OCI-M2 (cell line): ENCODE data around the gene ITGB4.

ENCODE experiments used
- DNase-seq: peaks from one replicate; lab custom pipeline; 2025; ENCODE audit not compliant: unreplicated experiment; lab: John Stamatoyannopoulos, UW

The ITGB4 gene

GRCh38 chr17:75697651-75698291 lies 23.5 kb upstream of the ITGB4 start:
- no peak for DNase-seq

DNA sequence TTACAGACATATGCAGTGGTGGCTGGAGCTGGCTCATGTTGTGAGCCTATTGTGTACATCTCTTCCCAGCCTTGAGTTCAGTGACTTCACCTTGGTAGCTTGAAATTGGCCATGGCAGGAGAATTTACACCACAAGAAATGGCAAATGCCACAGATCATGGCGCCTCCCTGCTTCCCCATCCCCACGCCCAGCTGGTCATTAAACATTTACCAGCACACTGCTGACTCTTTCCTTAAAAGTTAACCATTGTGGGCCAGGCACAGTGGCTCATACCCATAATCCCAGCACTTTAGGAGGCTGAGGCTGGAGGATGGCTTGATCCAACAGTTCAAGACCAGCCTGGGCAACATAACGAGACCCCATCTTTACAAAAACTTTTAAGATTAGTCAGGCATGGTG lies 22.6 kb upstream of the ITGB4 start:
- DNase-seq: no peak

GRCh38 chr17:75701288-75701687 lies 20.0 kb upstream of the ITGB4 start:
- no peak for DNase-seq

DNA sequence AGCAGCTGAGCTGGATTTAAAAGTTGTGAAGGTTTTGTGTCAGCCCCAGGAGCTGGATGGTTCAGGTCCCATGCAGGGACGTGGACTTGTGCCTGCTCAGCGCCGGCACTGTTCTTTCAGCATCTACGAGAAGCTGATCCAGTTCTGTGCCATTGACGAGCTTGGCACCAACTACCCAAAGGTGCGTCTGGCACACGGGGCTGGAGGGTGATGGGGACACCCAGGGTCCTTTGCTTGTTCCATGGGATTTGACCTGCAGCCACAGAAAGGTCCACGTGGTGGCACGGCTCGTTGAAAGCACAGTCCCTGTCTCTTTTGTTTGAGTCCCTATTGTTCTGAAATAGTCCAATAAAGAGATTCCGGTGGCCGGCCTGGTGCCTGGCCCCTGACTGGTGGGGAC lies 18.1 kb upstream of the ITGB4 start:
- no peak for DNase-seq

- no peak for DNase-seq
Observed at GRCh38 chr17:75703591-75703990, 17.7 kb upstream of the ITGB4 start.

GRCh38 chr17:75704963-75705875 lies 16.0 kb upstream of the ITGB4 start:
- no peak for DNase-seq

- no peak for DNase-seq
Observed at GRCh38 chr17:75706042-75706728, 15.1 kb upstream of the ITGB4 start.

DNA sequence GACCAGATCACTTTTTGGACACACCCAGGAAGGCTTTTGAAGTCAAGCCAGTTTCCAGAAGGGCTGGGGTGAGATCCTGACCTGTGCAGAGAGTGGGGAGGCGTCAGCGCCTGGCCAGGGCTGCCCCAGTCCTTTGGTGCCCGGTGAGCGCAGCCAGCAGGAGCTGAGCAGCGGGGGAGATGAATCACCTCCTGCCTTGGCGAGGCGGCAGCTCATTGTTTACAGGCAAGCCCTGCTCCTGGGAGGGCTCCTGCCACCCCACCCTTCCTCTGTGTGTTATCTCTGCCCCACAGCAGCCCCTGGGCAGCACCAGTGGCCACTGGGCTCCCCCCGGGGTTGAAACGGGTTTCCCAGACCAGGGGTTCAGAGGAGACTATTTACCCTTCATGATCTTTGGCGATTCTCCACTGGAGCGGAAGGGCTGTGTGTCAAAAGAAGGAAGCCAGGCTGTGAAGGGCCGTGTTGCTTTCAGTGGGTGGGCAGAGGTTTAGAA lies 14.1 kb upstream of the ITGB4 start:
- DNase-seq: no peak

DNA sequence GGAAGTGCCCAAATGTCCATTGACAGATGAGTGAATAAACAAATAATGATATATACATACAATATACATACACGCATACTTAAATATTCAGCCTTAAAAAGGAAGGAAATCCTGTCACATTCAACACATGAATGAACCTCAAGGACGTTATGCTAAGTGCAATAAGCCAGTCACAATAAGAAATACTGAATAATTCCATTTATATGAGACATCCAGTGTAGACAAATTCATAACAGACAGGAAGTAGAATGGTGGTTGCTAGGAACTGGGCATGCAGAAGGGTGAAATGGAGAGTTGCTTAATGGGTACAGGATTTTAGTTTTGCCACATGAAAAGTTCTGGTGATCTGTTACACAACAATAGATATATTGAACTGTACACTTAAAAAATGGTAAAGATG lies 8.8 kb upstream of the ITGB4 start:
- no peak for DNase-seq

GRCh38 chr17:75719732-75720131 lies 1.5 kb upstream of the ITGB4 start:
- DNase-seq: no peak

- no peak for DNase-seq
Observed at GRCh38 chr17:75721463-75722011, 278 bp downstream of the ITGB4 start.

GRCh38 chr17:75722076-75722475 lies 817 bp downstream of the ITGB4 start:
- no peak for DNase-seq

GRCh38 chr17:75722542-75723095 lies 1.4 kb downstream of the ITGB4 start:
- DNase-seq: no peak

GRCh38 chr17:75723171-75723930 lies 2.1 kb downstream of the ITGB4 start:
- no peak for DNase-seq

DNA sequence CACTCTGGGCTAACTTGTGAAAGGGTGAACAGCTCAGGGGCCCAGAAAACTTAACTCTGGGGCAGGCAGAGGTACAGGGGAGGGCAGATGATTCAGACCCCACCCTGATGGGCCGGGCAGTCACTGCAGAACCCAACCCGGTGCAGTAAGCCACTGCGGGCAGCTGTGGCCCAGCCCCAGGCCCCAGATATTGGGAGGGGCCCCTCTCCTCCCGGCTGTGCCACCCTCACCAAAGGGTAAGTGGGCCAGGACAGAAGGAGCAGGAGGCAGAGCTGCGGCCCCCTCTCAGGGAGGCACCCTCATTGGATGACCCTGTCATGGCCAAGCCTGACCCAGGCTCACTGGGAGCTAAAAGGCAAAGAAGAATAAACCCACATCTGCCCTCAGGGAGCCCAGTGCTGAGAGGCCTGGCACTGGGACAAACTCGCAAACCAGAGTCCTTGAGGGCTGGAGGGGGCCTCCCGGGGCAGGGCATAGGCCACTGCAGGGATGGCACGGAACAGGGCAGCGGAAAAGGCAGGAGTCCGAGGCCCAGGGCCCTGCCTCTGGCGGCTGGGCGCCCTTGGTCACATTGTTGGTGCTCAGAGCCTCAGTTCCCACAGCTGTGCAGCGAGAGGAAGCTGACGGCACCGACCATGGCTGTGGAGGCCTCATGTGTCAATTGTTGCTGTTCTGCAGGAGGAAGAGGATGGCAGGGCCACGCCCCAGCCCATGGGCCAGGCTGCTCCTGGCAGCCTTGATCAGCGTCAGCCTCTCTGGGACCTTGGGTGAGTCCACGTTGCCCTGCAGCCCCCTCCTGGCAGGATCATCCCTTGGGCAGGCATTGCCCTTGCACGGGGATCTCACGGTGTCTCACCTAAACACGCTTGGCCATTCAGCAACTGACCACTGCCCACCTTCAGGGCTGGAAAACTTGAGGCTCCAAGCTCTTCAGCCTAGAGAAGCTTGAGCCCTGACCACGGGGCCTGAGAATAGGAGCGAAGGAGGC lies 3.1 kb downstream of the ITGB4 start:
- DNase-seq: no peak

- no peak for DNase-seq
Observed at GRCh38 chr17:75725504-75725903, 4.2 kb downstream of the ITGB4 start.

DNA sequence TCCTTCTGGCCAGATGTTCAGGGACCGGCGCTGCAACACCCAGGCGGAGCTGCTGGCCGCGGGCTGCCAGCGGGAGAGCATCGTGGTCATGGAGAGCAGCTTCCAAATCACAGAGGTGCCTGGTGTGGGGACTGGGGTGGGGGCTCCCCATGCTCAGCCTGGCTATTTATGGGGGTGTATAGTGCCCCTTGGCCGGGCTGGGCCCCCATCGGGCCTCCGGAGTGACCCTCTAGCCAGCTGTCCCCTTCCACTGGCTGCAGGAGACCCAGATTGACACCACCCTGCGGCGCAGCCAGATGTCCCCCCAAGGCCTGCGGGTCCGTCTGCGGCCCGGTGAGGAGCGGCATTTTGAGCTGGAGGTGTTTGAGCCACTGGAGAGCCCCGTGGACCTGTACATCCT lies 6.1 kb downstream of the ITGB4 start:
- DNase-seq: no peak

- DNase-seq: no peak
Observed at GRCh38 chr17:75729351-75729750, 8.1 kb downstream of the ITGB4 start.

DNA sequence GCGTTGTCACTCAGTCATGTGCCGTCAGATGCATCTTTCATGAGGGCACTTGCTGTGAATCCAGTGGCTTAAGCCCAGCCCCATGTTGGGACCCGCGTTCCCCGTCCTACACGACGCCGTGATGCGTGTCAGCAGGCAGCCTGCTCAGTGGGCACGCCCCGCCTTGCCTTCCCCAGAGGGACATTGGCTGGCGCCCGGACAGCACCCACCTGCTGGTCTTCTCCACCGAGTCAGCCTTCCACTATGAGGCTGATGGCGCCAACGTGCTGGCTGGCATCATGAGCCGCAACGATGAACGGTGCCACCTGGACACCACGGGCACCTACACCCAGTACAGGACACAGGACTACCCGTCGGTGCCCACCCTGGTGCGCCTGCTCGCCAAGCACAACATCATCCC lies 8.8 kb downstream of the ITGB4 start:
- no peak for DNase-seq
